PC-9 (cell line): Measurements from ENCODE around the gene ITGB7. TPM values are rescaled to one million over a fixed set of nuclear protein-coding genes. Genes with fewer than 3 reads are reported as not detected.

Experiments
- BruUV-seq: library from RNA; stranded (reverse); fragments of 400-500 nt; replicated peaks from 2 replicates; lab custom pipeline; 2021; lab: Mats Ljungman, UMichigan
- CTCF ChIA-PET: fragments of 300-600 bp; sonication (Branson Sonifier 250); formaldehyde crosslinking; loops from one replicate; lab custom pipeline; 2022; ENCODE audit warnings: antibody characterized with exemption; lab: Charles Lee
- POLR2A ChIA-PET: fragments of 300-600 bp; sonication (Branson Sonifier 250); formaldehyde crosslinking; loops from one replicate; lab custom pipeline; 2022; ENCODE audit warnings: antibody characterized with exemption; ENCODE audit not compliant: unreplicated experiment; lab: Charles Lee
- DNase-seq, 2 experiments: peaks; one replicate each; pipeline versions ENCODE4 v3.0.0 to v3.0.0-alpha.2; 2015 to 2022; ENCODE audit warnings: mixed read lengths in 1 of 2
- H2AFZ ChIP-seq: fragments of 200-600 bp; sonication (generic); 2 replicates; pipeline ENCODE4 v1.8.1; 2017; ENCODE audit warnings: antibody characterized with exemption
- H3F3A ChIP-seq: fragments of 200-600 bp; sonication (generic); 2 replicates; pipeline ENCODE4 v1.8.1; 2017; ENCODE audit warnings: antibody characterized with exemption, mild to moderate bottlenecking, low read depth; ENCODE audit not compliant: insufficient read depth
- H3K27ac ChIP-seq: fragments of 200-600 bp; sonication (generic); 2 replicates; pipeline ENCODE4 v1.6.1; 2016; ENCODE audit warnings: mixed run types
- H3K27me3 ChIP-seq: fragments of 200-600 bp; sonication (generic); 2 replicates; pipeline ENCODE4 v1.6.1; 2016; ENCODE audit warnings: low read depth, mixed run types; ENCODE audit not compliant: insufficient read depth
- H3K36me3 ChIP-seq: fragments of 200-600 bp; sonication (generic); 2 replicates; pipeline ENCODE4 v1.6.1; 2016; ENCODE audit warnings: low read depth, mixed run types
- H3K4me1 ChIP-seq: fragments of 200-600 bp; sonication (generic); replicated peaks from 2 replicates; pipeline ENCODE4 v1.6.1; 2016; ENCODE audit warnings: mixed run types; ENCODE audit not compliant: insufficient read depth
- H3K4me2 ChIP-seq: fragments of 200-600 bp; sonication (generic); 2 replicates; pipeline ENCODE4 v1.6.1; 2017; ENCODE audit warnings: mixed run types
- H3K4me3 ChIP-seq: fragments of 200-600 bp; sonication (generic); 2 replicates; pipeline ENCODE4 v1.6.1; 2016; ENCODE audit warnings: mixed run types
- H3K79me2 ChIP-seq: fragments of 200-600 bp; sonication (generic); 2 replicates; pipeline ENCODE4 v1.6.1; 2017; ENCODE audit warnings: low read depth, mixed run types
- H3K9me2 ChIP-seq: fragments of 200-600 bp; sonication (generic); 2 replicates; pipeline ENCODE4 v1.8.1; 2017; ENCODE audit warnings: mild to moderate bottlenecking; ENCODE audit not compliant: insufficient read depth
- H3K9me3 ChIP-seq: fragments of 200-600 bp; sonication (generic); 2 replicates; pipeline ENCODE4 v1.8.1; 2016; ENCODE audit warnings: low read depth; ENCODE audit not compliant: insufficient read depth
- H4K20me1 ChIP-seq: fragments of 200-600 bp; sonication (generic); 2 replicates; pipeline ENCODE4 v1.8.1; 2017; ENCODE audit not compliant: insufficient read depth
- EZH2 ChIP-seq: fragments of 200-600 bp; sonication (generic); IDR thresholded peaks from 2 replicates; pipeline ENCODE4 v1.8.0; 2017; ENCODE audit warnings: antibody characterized with exemption, low read depth
- intact Hi-C: fragments of 100-400 bp; cut with micrococcal nuclease; formaldehyde crosslinking; loops from one replicate; pipeline ENCODE4 v1.10.0; 2022; ENCODE audit not compliant: unreplicated experiment
- total RNA-seq: library from RNA; stranded (reverse); gene quantifications from 2 replicates; pipeline ENCODE4 v1.2.3, GENCODE V29; 2021
- TF ChIP-seq, protein P1 (sequence below): fragments of 200-600 bp; sonication (generic); conservative IDR thresholded peaks from 2 replicates; pipeline ENCODE4 v1.6.1; 2017; ENCODE audit warnings: mixed run types, antibody characterized with exemption, mild to moderate bottlenecking, moderate library complexity

ITGB7 gene
- total RNA-seq, 1 experiment from 2014 or later = 3.3 TPM

DNA sequence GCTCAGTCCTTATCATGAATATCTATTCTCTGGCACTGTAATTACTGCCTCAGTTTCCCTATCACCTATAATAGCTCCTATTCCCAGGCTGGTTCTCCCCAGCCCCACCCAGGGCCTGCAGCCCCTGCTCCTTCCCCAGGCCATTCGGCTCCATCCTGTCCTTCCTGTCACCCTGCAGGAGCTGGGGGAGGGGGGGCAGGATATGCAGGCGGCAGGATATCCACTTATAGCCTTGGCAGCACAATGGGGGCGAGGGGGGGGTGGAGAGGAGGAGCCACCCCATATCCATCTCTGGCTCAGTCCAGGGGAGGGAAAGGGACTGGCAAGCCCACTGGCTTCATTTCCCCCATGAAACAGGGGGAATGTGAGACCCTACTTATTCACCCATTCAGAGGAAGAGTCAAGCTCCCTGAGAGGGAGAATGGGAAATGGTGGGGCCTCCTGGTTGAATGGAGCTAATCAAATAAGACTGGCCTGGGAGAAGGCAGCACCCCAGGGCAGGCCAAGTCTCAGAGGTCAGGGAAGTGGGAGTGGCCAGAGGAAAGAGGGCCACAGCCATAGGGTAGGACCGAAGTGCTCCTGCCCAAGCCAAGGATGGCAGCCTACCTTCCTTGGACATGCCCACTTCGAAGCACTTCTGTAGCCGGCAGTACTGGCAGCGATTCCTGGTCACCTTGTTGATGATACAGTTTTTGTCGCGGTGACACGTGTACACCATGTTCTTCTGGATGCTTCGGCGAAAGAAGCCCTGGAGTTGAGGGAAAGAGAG lies 7.8 kb upstream of the ITGB7 start:
- ChIA-PET CTCF (interaction anchor here (0.7 to 1.2 kb wide), 3 partner anchors 36 to 62 kb away, joined by 3 to 7 read pairs (median 5); a partner anchor contains a TSS), POLR2A (no interaction called here)
- TF ChIP-seq, protein P1, sequence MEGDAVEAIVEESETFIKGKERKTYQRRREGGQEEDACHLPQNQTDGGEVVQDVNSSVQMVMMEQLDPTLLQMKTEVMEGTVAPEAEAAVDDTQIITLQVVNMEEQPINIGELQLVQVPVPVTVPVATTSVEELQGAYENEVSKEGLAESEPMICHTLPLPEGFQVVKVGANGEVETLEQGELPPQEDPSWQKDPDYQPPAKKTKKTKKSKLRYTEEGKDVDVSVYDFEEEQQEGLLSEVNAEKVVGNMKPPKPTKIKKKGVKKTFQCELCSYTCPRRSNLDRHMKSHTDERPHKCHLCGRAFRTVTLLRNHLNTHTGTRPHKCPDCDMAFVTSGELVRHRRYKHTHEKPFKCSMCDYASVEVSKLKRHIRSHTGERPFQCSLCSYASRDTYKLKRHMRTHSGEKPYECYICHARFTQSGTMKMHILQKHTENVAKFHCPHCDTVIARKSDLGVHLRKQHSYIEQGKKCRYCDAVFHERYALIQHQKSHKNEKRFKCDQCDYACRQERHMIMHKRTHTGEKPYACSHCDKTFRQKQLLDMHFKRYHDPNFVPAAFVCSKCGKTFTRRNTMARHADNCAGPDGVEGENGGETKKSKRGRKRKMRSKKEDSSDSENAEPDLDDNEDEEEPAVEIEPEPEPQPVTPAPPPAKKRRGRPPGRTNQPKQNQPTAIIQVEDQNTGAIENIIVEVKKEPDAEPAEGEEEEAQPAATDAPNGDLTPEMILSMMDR = no peak
- TF ChIP-seq EZH2 = no peak
- Histone ChIP-seq H3F3A (peaks cover 22% of the 10 kb centered on the region; the same call in 1 of the 2 replicates), H4K20me1 (0 out of 2 replicates have a peak, but pooled peaks cover 6% of the 10 kb centered on the region), H3K4me3 (no peak overlapping the region), H3K4me1 (peaks cover 43% of the 10 kb centered on the region), H3K9me2 (no peaks in the 10 kb centered on the region), H3K4me2 (no peak overlapping the region), H3K9me3 (no peaks in the 10 kb centered on the region), H3K79me2 (peaks cover 45% of the 10 kb centered on the region), H2AFZ (no peak overlapping the region), H3K27ac (no peak overlapping the region), H3K27me3 (no peaks in the 10 kb centered on the region), H3K36me3 (peaks cover 16% of the 10 kb centered on the region)
- intact Hi-C loops = no loop called here
- BruUV-seq = no TSS peak
- no peak for DNase-seq

DNA sequence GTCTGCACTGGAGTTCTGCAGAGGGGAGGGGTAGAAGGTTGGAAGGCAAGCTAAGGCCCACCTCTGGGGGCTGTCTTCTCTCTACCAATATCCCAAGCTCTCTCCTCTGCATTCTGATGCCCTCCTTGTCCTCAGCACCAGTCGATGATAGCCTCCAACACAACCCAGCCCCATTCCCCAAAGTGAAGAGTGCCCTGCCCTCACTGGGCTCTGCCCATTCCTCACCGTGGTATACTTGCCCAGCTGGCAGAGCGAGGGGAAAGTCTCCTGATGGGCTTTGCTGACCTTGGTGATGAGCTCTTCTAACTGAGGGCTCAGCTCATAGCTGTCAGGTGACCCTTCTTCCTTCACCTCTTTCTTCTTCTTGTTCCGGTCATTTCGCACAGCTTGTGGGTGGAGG lies 7.2 kb upstream of the ITGB7 start:
- Histone ChIP-seq H3K79me2 (peaks cover 39% of the 10 kb centered on the region), H3K9me3 (no peaks in the 10 kb centered on the region), H2AFZ (no peak overlapping the region), H3K27ac (no peak overlapping the region), H4K20me1 (0 out of 2 replicates have a peak, but pooled peaks cover 6% of the 10 kb centered on the region), H3K4me2 (no peak overlapping the region), H3K4me1 (peaks cover 39% of the 10 kb centered on the region), H3F3A (peaks cover 27% of the 10 kb centered on the region; the same call in 1 of the 2 replicates), H3K27me3 (no peaks in the 10 kb centered on the region), H3K9me2 (no peaks in the 10 kb centered on the region), H3K4me3 (no peak overlapping the region), H3K36me3 (peaks cover 18% of the 10 kb centered on the region)
- CTCF ChIA-PET = interaction anchor here (0.7 to 1.4 kb wide), 4 partner anchors 37 to 63 kb away, joined by 3 to 7 read pairs (median 6); partner anchors contain the start of gene ESPL1
- POLR2A ChIA-PET = no interaction called here
- TF ChIP-seq EZH2 = no peak
- TF ChIP-seq, protein P1 = no peak
- intact Hi-C loops = no loop called here
- DNase-seq = no peak
- no TSS peak for BruUV-seq

DNA sequence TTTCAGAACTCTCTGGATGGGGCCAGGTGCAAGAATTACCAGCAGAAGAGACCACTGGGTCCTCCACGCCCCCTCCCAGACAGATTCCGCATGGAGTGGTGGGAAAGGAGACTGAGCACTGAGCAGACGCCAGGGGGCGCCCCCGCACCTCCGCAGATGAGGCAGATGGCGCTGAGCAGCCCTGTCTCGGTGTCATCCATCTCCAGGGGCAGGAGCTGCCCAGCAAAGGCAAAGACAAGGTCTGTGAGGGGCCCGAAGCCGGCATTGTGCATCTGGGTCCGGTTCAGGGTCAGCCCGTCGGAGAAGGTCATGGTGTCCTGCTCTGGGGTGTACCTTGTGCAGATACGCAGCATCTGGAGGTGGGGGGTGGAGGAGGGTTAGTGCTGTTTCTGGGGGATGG lies 6.3 kb upstream of the ITGB7 start:
- Histone ChIP-seq H3K27ac (no peak overlapping the region), H3K4me1 (peaks cover 30% of the 10 kb centered on the region), H3K4me2 (no peak overlapping the region), H3K9me3 (no peaks in the 10 kb centered on the region), H4K20me1 (0 out of 2 replicates have a peak, but pooled peaks cover 6% of the 10 kb centered on the region), H3K79me2 (peaks cover 30% of the 10 kb centered on the region), H3F3A (peaks cover 34% of the 10 kb centered on the region; the same call in 1 of the 2 replicates), H3K36me3 (peaks cover 18% of the 10 kb centered on the region), H2AFZ (no peak overlapping the region), H3K9me2 (no peaks in the 10 kb centered on the region), H3K27me3 (no peaks in the 10 kb centered on the region), H3K4me3 (no peak overlapping the region)
- BruUV-seq = no TSS peak
- intact Hi-C loops = loop anchor here (1.0 to 2.0 kb wide), 4 partner anchors 38 to 74 kb away; partner anchors contain the start of gene ESPL1
- TF ChIP-seq, protein P1 = peak; percentile 92
- no peak for TF ChIP-seq EZH2
- ChIA-PET CTCF (interaction anchor here (1.4 kb wide), 1 partner anchor 54 kb away, joined by 7 read pairs; the partner anchor contains the start of gene ESPL1), POLR2A (interaction anchor here (0.5 kb wide), 2 partner anchors 55 to 108 kb away, joined by 3 to 4 read pairs; partner anchors contain the start of genes AAAS and ESPL1)
- peak in 1 of 2 experiments; percentile 75 for DNase-seq
